Measurements from ENCODE around the gene GSTA2.
"Not testable (repeated sequence)": the region's sequence is repeated elsewhere in the genome, so short reads cannot be mapped to it uniquely, and the experiment has no call there.

Gene GSTA2

GRCh38 chr6:52724406-52725121 lies 38.7 kb downstream of the GSTA2 start:
- DNase-seq: peak; percentile 45

GRCh38 chr6:52724042-52724405 lies 39.3 kb downstream of the GSTA2 start:
- DNase-seq: no peak

- no peak for DNase-seq
Measured at GRCh38 chr6:52720321-52720720, 43.0 kb downstream of the GSTA2 start.

- DNase-seq: no peak
Measured at GRCh38 chr6:52718550-52718949, 44.7 kb downstream of the GSTA2 start.

- not testable (repeated sequence) for DNase-seq
Measured at GRCh38 chr6:52714761-52715160, 48.5 kb downstream of the GSTA2 start.

GRCh38 chr6:52712136-52712535 lies 51.1 kb downstream of the GSTA2 start:
- DNase-seq: no peak

- no peak for DNase-seq
Measured at GRCh38 chr6:52707963-52708680, 55.2 kb downstream of the GSTA2 start.

- DNase-seq: no peak
Measured at GRCh38 chr6:52706001-52706400, 57.3 kb downstream of the GSTA2 start.

- DNase-seq: not testable (repeated sequence)
Measured at GRCh38 chr6:52704781-52705502, 58.3 kb downstream of the GSTA2 start.

- DNase-seq: no peak
Measured at GRCh38 chr6:52704060-52704459, 59.2 kb downstream of the GSTA2 start.

Measured in KG1 (cell line).